Panc1 (cell line): ENCODE measurements around the gene ACOXL. TPM values are rescaled to one million over a fixed set of nuclear protein-coding genes. Genes with fewer than 3 reads are reported as not detected.

Experiments used
- ATAC-seq: fragments of 200-7000 bp; cut with Tn5 transposase; 2 replicates; pipeline ENCODE4 v1.9.1; 2020; ENCODE audit warnings: mild to moderate bottlenecking, moderate library complexity
- BruUV-seq: library from RNA; stranded (reverse); fragments of 400-500 nt; replicated peaks from 2 replicates; lab custom pipeline; 2021; lab: Mats Ljungman, UMichigan
- CTCF ChIA-PET: fragments of 300-600 bp; sonication (Branson Sonifier 250); formaldehyde crosslinking; loops from one replicate; lab custom pipeline; 2022; ENCODE audit warnings: antibody characterized with exemption; lab: Charles Lee
- POLR2A ChIA-PET: fragments of 300-600 bp; sonication (Branson Sonifier 250); formaldehyde crosslinking; loops from one replicate; lab custom pipeline; 2022; ENCODE audit warnings: antibody characterized with exemption; lab: Charles Lee
- DNase-seq: peaks from one replicate; pipeline ENCODE4 v3.0.0-alpha.2; 2010; ENCODE audit warnings: low read depth, low spot score
- H3K27ac ChIP-seq: 2 replicates; pipeline ENCODE4 v1.5.1; 2011; ENCODE audit warnings: mild to moderate bottlenecking, low read length, inconsistent platforms
- H3K27me3 ChIP-seq: fragments of 200-500 bp; sonication (Bioruptor generic); 2 replicates; pipeline ENCODE4 v1.6.0; 2014; ENCODE audit warnings: low read length, inconsistent platforms; ENCODE audit not compliant: control insufficient read depth, insufficient read depth
- H3K36me3 ChIP-seq: fragments of 200-500 bp; sonication (Bioruptor generic); 2 replicates; pipeline ENCODE4 v1.5.1; 2014; ENCODE audit warnings: inconsistent platforms, mild to moderate bottlenecking, low read length, moderate library complexity; ENCODE audit not compliant: control insufficient read depth, insufficient read depth
- H3K4me1 ChIP-seq: 2 replicates; pipeline ENCODE4 v1.5.1; 2011; ENCODE audit warnings: inconsistent platforms, mild to moderate bottlenecking, low read length, moderate library complexity; ENCODE audit not compliant: control insufficient read depth, insufficient read depth
- H3K4me3 ChIP-seq, 2 experiments: 2 replicates each; pipeline ENCODE4 v1.5.1; 2011 to 2012; ENCODE audit warnings: low read depth in 2 of 2, low read length in 2 of 2, mild to moderate bottlenecking in 2 of 2, inconsistent platforms in 1 of 2, moderate library complexity in 1 of 2
- H3K9me3 ChIP-seq: fragments of 200-500 bp; sonication (Bioruptor generic); 2 replicates; pipeline ENCODE4 v1.5.1; 2014; ENCODE audit warnings: low read depth, mild to moderate bottlenecking, inconsistent platforms, low read length, moderate library complexity; ENCODE audit not compliant: control insufficient read depth, insufficient read depth
- CTCF ChIP-seq: fragments of 450-650 bp; IDR thresholded peaks from 2 replicates; pipeline ENCODE4 v1.5.1; 2017; ENCODE audit warnings: mild to moderate bottlenecking
- POLR2AphosphoS5 ChIP-seq: IDR thresholded peaks from 2 replicates; pipeline ENCODE4 v1.6.1; 2012; ENCODE audit warnings: mild to moderate bottlenecking, low read depth, low read length, moderate library complexity
- SIN3A ChIP-seq: IDR thresholded peaks from 2 replicates; pipeline ENCODE4 v1.6.1; 2012; ENCODE audit warnings: low read depth, mild to moderate bottlenecking, low read length, moderate library complexity, borderline replicate concordance; ENCODE audit not compliant: insufficient read depth
- TCF7L2 ChIP-seq: IDR thresholded peaks from 2 replicates; pipeline ENCODE4 v1.6.1; 2011; ENCODE audit warnings: mild to moderate bottlenecking, low read depth, low read length, inconsistent platforms
- in situ Hi-C: cut with HindIII; loops from 2 replicates; pipeline ENCODE4 v1.10.0; 2016; ENCODE audit warnings: low sequenced_read_pairs, low pct_unique_long_range_greater_than_20kb
- intact Hi-C: fragments of 100-400 bp; cut with micrococcal nuclease; formaldehyde crosslinking; loops from one replicate; pipeline ENCODE4 v1.10.0; 2022; ENCODE audit not compliant: unreplicated experiment
- total RNA-seq: library from RNA; stranded (reverse); gene quantifications from one replicate; pipeline ENCODE4 v1.2.1, GENCODE V29; 2021; ENCODE audit not compliant: unreplicated experiment
- TF ChIP-seq, protein P1 (sequence below), 2 experiments: IDR thresholded peaks; 2 replicates each; pipeline ENCODE4 v1.6.1; 2011 to 2012; ENCODE audit warnings: low read depth in 2 of 2, control low read depth in 1 of 2, low read length in 1 of 2, mild to moderate bottlenecking in 1 of 2, moderate library complexity in 1 of 2; ENCODE audit not compliant: insufficient read depth in 1 of 2

ACOXL gene
- total RNA-seq, 1 experiment from 2014 or later = 4.9 TPM

DNA sequence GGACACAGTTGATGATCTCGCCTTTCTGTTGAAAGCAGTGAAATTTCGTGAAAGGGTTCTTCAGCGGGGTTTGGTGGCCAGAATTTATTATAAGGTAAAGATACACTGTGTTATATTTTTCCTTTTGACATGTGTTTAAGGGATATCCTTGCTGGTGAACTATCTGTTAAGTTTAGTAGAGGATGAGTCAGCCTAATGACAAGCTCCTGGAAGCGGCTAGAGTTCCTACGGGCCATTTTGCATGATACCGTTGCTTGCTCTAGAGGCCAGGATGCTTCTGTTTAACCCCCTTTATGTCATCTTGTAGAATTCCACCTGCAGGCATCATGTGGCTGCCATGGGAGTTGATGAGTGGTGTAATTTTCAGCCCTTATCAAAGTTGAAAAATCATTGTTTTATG, 263.5 kb downstream of the ACOXL start:
- Histone ChIP-seq H3K9me3 (no peaks in the 10 kb centered on the region), H3K4me1 (no peaks in the 10 kb centered on the region), H3K27me3 (peaks cover 7% of the 10 kb centered on the region), H3K4me3 (no peak overlapping the region), H3K27ac (no peak overlapping the region), H3K36me3 (no peaks in the 10 kb centered on the region)
- ATAC-seq (no peak), DNase-seq (no peak)
- no TSS peak for BruUV-seq
- POLR2A ChIA-PET = no interaction called here
- intact Hi-C loops (no loop called here), in situ Hi-C loops (no loop called here)
- CTCF ChIA-PET = no interaction called here
- TF ChIP-seq, protein P1, sequence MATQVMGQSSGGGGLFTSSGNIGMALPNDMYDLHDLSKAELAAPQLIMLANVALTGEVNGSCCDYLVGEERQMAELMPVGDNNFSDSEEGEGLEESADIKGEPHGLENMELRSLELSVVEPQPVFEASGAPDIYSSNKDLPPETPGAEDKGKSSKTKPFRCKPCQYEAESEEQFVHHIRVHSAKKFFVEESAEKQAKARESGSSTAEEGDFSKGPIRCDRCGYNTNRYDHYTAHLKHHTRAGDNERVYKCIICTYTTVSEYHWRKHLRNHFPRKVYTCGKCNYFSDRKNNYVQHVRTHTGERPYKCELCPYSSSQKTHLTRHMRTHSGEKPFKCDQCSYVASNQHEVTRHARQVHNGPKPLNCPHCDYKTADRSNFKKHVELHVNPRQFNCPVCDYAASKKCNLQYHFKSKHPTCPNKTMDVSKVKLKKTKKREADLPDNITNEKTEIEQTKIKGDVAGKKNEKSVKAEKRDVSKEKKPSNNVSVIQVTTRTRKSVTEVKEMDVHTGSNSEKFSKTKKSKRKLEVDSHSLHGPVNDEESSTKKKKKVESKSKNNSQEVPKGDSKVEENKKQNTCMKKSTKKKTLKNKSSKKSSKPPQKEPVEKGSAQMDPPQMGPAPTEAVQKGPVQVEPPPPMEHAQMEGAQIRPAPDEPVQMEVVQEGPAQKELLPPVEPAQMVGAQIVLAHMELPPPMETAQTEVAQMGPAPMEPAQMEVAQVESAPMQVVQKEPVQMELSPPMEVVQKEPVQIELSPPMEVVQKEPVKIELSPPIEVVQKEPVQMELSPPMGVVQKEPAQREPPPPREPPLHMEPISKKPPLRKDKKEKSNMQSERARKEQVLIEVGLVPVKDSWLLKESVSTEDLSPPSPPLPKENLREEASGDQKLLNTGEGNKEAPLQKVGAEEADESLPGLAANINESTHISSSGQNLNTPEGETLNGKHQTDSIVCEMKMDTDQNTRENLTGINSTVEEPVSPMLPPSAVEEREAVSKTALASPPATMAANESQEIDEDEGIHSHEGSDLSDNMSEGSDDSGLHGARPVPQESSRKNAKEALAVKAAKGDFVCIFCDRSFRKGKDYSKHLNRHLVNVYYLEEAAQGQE (IDR thresholded peaks at IDR 0.05; ENCODE audit: insufficient read depth in 1 of 2, low read depth in 2 of 2, low read length in 1 of 2) = no peak
- TF ChIP-seq POLR2AphosphoS5 = no peak
- TF ChIP-seq CTCF = no peak
- no peak for TF ChIP-seq TCF7L2
- no peak for TF ChIP-seq SIN3A

DNA sequence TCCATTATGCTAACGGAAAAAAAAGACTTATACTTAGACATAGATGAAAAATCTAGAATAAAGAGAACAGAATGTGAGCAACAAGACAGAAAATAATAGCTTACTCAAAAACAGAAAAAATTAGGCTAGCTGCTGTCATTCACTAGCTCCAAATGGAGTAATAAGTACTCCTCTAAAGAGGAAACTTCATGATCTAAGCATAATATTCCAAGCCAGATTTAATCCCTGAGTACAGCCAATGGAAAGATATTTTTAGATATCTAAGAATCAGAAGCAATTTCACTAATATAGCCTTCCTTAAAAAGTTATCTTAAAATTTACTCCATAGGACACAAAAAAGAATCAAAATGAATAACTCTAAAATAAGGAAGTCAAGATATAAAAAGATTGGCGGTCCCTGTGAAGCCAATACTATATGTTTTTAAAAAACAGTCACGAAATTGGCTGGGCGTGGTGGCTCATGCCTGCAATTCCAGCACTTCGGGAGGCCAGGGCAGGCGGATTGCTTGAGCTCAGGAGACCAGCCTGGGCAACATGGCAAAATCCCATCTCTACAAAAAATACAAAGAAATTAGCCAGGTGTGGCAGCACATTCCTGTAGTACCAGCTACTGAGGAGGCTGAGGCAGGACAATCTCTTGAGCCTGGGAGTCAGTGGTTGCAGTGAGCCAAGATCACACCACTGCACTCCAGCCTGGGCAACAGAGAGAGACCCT, 265.1 kb downstream of the ACOXL start:
- Histone ChIP-seq H3K9me3 (no peaks in the 10 kb centered on the region), H3K27me3 (peaks cover 10% of the 10 kb centered on the region), H3K27ac (no peak overlapping the region), H3K36me3 (no peaks in the 10 kb centered on the region), H3K4me1 (no peaks in the 10 kb centered on the region), H3K4me3 (no peak overlapping the region)
- BruUV-seq = no TSS peak
- POLR2A ChIA-PET = no interaction called here
- no peak for ATAC-seq
- in situ Hi-C loops (no loop called here), intact Hi-C loops (no loop called here)
- CTCF ChIA-PET = no interaction called here
- TF ChIP-seq CTCF (no peak), SIN3A (no peak), TCF7L2 (no peak)
- no peak for DNase-seq
